Stromal cell of bone marrow (primary cell): Measurements from ENCODE around the gene TMEM106C.

Source experiments
- DNase-seq: peaks from one replicate; pipeline ENCODE4 v3.0.0-alpha.2; 2012; ENCODE audit warnings: low read depth

Gene TMEM106C

DNA sequence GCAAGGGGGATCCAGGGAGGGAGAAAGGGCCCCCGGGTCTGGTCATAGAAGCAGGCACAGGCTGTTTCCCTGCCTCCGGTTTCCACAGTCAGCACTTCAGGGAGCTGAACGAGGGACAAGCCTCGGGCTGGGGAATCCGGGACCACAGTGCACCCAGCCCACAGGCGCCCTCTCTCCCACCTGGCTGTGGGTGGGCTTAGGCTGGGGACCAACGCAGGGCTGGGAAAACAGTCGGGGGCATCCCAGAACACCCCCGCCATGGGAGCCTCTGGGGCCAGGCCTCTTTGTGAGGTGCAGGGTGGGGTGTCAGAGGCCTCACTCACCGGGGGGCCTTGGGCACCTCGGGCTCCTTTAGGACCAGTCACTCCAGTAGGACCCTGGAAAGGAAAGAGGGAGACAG, 16.3 kb downstream of the TMEM106C start:
- DNase-seq: no peak

DNA sequence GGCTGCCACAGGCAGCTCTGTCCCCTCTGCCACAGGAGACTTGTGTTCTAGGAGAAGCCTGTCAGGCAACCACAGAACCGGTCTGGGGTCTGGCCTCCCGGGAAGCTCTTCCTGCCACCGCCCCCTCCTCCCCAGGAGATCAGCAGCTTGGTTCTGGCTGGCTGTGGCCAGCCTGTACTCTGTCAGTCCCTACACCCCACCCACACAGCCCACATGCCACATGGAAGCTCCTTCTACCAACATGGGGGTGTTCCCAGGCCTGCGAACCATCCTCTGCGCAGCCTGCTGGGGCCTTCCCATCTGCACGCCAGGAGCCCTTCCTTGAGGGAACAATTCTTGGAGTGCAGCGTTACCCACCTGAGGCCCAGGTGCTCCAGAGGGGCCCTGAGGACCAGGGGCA, 16.8 kb downstream of the TMEM106C start:
- DNase-seq: no peak

DNA sequence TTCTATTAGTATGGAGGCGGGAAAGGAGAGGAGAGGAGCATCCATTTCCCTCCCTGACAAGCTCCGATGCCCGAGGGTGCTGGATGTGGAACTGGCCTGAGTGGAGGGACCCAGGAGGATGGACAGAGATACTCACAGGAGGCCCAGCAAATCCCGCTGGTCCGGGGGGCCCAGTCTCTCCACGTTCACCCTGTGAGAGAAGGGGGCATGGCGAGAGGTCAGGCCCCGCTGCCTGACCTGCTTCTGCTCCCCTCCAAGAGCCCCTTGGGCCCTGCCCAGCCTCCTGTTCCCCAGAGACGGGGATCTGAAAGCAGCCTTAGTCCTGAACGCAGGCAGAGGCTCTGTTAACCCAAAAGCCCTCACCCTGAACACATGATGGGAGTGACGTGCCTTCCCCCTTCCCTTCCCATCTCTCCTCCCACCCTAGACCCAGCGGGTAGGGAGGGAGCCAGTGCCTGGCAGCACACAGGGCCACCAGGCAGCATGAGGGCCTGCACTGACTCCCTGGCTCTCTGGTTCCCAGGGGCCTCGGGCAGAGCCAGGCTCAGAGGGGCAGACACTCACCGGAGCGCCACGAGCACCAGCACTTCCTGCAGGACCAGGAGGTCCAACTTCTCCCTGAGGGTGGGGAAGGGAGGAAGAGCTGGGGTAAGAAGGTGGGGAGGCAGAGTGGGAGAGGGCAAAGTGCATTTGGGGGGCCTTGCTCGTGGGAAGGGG, 17.5 kb downstream of the TMEM106C start:
- DNase-seq: no peak

DNA sequence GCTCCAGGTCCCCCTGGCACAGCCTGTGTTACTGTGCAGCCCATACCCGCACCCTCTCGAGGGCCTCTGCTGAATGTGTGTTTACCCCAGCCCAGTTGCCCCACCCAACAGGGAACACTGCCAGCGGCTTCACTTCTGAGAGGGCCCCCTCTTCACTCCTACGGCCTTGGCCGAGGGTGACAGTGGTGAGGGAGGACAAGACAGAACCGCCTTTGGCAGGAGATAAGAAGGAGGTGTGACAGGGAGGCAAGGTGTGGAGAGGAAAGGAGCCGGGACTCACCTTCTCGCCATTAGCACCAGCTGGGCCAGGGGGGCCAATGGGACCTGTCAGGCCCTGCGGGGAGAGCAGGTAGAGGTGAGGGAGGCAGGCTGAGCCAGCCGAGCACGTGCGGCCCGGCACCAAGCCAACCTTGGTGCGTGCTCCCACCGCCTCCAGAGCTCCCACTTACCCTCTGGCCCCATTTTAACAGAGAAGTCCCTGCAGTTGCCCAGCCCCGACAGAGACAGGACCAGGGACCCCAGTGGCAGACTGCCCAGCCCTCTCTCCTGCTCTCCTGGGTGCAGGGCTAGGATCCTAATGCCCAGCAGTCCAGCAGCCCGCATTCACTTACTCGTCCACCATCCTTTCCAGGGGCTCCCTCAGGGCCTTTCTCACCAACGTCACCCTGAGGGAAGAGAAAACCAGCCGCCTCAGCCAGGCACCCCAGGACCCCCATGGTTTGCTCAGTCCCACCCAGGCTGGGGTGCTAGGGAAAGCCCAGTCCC, 18.3 kb downstream of the TMEM106C start:
- no peak for DNase-seq

DNA sequence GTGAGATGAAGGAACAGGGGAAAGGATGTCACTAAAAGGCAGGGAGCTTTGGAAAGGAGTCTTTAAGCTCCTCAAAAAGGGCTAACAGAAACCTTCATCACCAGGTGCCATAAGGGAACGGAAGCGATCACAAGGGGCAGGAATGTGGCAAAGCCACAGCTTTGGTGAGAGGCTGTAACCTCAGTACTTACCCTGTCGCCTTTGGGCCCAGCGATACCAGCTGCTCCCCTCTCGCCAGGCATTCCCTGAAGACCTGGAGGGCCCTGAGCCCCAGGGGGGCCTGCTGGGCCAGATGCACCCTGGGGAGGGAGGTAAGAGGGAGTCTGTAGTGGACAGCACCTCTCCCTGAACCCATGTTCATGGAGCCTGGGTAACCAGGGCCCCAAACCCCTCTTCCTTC, 18.9 kb downstream of the TMEM106C start:
- no peak for DNase-seq

DNA sequence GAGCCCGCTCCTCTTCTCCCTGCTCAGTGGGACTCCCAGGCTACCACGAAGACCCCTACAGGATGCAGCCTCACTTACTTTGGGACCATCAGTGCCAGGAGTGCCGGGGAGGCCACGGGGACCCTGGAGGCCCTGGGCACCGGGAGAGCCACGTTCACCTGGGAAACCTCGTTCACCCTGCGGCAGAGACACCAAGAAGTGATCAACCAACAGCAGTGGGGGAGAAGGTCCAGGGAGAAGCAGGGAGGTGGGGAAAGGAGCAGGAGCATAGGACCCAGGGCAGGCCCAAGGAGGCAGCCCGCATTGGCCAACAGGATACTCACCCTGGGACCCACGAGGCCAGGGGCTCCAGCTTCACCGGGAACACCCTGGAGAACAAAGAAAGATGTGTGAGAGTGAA, 19.4 kb downstream of the TMEM106C start:
- DNase-seq: no peak

DNA sequence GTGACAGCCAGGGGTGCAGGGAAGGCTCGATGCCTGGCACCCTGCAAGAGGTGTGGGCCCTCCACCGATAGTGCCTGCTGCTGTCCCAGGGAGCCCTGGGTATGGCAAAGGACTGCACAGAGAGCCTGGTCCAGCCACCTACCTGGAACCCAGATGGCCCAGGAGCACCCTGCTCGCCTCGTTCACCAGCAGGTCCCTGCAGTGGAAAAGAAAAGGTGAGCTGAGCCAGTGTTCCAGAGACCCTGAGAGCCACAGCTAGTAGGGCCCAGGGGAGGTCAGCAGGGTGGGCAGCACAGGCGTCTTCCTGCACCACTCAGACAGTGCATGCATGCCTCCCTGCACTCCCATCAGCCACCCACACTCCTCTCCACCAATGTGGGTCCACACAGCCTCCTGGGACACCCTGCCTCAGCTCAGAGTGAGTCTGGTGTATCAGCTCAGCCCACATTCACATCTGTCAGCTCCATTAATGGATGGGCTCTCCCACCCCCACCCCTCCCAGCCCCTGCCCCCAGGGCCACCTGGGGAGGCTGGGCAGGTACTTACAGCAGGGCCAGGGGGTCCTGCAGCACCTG, 20.2 kb downstream of the TMEM106C start:
- no peak for DNase-seq

DNA sequence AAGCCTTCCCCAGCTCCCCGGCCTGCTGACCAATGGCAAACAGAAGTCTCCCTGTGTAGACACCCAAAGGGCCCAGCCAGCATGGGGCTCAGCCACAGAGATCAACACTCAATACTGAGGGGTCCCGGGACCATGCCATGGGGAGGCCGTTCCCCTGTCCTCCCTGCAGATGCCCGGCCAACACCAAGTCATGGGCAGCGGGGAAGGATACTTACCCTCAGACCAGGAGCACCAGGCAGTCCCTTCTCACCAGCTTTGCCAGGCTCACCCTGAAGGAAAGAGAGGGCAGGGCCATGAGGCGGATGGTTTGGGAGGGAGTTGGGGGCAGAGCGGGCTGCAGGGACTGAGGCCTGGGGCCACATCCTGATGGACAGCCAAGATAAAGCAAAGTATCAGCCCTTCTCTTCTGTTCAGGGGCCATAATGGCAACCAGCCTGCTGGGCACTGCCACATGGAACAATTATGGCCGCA, 21.0 kb downstream of the TMEM106C start:
- no peak for DNase-seq

DNA sequence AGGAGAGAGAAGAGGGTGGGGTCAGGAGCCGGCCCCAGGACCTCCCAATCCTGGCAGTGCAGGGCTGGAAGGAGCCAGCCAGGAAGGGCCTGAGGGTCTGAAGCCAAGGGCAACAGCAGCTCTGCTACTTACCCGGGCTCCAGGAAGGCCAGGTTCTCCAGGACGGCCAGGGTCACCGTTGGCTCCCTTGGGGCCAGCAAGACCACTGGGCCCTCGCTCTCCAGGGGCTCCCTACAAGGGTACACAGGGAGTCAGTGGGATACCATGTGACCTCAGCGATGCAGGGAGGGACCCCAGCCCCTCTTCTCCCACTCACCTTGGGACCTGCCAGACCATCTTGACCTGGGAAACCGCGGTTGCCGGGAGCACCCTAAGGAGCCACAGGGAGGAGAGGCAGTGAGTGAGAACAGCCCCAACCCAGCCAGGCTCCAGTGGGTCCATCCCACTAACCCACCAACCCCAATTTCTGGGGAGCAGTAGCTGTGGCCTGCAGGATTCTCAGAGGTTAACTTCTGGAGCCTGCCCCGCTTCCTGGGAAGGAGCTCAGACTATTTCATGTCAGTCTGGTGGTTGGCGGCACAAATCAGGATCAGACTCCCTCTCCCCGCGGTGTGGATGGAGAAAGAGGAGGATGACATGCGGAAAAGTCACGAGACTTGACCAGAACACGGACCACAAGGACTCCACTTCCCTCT, 22.3 kb downstream of the TMEM106C start:
- DNase-seq: no peak

DNA sequence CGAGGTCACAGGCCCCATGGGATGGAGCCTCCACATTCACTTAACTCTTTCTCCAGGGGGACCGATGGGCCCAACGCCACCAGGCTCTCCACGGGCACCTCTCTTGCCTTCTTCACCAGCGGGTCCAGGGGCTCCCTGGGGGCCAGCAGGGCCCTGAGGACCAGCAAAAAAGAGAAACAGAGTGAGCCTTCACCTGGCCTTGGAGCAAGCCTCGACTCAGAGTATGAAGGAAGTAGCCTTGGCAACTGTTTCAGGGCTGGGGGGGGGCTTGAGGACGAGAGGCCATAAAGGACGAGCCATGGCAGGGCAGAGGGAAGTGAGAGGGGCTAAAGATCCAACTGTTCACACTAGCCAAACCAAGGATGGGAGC, 22.9 kb downstream of the TMEM106C start:
- DNase-seq: no peak

DNA sequence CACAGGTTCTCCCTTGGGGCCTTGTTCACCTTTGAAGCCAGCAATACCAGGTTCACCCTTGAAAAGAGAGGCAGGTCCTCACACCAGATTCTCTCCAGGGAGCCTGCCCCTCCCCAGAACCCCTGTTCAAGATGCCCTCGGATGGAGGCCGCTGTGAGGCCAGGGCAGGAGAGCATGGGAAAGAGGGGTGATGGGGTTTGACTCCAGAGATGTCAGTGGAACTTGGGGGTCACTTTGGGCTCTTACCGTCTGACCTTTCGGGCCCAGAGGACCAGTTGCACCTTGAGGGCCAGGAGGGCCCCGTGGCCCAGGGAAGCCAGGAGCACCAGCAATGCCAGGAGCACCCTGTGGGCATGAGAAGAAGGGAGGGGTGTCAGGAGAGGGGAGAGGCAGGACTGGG, 23.4 kb downstream of the TMEM106C start:
- DNase-seq: no peak

DNA sequence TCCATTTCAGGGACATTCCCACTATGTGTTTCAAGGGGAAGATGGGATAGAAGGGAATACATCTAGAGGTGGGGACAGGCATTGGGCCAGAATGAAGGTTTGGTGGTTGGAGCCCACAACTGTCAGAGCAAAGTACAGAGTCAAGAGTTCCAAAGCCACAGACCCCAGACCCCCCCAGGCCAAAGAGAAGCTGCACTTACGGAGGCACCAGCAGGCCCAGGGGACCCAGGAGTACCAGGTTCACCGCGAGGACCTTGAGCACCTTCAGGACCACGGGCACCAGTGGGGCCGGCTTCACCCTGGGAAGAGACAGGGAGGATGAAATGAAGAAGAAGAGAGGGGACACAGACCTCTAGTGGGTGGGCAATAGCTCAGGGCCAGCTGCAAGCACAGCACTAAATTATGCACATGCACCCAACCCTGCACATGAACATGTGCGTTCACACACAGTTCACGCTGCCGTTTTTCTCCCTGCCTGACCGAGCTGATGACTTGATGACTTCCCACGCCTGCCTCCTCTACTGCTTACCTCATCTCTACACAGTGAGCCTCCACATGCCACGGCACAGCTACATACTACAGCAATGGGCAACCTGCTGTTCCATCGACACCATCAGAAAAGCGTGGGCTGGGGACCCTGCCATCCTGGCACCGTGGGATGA, 24.1 kb downstream of the TMEM106C start:
- no peak for DNase-seq

DNA sequence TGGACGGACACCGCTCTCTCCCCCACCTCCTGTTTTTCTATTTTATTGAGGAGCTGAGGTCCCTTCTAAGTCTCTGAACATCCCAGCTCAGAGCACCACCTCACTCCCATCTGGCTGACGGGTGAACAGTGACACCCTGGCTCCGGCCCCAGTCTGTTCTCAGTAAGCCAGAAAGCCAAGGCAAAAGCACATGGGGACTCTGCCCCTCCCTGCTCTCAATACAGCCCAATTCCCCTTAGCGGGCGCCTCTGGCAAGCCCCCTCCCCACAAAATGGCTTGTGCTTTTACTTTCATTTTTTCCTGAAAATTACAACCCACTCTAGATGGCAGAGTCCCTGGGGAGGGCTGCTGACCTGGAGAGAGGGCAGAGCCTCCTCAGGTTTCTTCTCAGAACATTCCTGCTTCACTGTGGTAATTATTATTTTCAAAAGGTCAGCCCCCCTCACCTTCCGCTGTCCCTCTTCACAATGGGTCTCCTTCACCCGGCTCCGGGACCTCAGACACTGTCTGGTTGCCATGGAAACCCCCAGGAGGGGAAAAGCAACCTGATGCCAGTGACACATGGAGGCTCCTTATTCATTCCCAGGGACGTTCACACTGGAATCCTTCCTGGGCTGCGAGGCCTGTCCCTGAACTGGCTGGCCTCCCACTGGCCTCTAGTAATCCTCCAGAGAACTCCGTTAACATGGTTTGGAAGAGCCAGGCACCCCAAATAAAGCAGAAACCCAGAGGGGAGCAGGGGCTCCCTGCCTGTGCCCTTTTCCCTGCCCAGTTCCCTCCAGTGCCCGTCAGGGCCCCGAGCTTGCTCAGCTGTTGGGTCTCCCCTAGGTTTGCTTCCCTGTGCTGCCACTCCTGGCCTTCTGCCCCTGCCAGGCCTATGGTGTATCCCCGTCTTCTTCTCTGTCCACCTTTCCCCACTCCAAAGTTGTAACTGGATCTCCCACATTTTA, 25.0 kb downstream of the TMEM106C start:
- DNase-seq: no peak

DNA sequence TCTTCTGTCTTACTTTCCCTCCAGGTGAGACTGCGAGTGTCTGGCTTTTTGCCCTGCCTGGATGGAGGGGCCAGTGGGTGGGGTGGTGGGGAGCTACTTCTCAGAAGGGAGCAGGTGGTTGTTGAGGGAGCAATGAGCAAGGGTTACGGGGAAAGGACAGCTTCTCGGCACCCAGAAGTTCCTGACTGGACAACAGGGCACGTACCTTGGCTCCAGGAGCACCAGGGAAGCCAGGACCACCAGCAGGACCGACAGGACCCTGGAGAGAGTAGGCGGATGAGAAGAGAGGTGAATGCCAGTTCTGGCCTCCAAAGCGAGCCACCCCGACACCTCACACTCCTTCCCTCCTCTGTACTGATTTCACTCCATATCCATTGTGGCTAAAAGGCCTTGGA, 25.6 kb downstream of the TMEM106C start:
- no peak for DNase-seq

DNA sequence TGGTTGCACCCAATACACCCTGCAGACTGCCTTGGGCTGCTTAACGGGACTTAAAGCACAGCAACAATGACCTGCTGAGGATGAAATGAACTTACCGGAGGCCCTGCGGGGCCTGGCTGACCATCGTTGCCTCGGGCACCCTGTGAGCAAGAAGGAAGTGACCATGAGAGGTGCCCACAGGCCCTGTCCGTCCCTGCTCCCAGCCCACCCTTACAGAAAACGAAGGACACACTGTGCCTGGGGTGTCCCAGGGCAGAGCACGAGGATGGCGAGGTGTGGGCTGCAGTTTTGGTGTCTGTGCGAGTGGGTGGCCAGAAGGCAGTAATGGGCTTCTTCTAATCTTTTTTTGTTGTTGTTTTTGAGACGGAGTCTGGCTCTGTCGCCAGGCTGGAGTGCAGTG, 26.3 kb downstream of the TMEM106C start:
- no peak for DNase-seq

DNA sequence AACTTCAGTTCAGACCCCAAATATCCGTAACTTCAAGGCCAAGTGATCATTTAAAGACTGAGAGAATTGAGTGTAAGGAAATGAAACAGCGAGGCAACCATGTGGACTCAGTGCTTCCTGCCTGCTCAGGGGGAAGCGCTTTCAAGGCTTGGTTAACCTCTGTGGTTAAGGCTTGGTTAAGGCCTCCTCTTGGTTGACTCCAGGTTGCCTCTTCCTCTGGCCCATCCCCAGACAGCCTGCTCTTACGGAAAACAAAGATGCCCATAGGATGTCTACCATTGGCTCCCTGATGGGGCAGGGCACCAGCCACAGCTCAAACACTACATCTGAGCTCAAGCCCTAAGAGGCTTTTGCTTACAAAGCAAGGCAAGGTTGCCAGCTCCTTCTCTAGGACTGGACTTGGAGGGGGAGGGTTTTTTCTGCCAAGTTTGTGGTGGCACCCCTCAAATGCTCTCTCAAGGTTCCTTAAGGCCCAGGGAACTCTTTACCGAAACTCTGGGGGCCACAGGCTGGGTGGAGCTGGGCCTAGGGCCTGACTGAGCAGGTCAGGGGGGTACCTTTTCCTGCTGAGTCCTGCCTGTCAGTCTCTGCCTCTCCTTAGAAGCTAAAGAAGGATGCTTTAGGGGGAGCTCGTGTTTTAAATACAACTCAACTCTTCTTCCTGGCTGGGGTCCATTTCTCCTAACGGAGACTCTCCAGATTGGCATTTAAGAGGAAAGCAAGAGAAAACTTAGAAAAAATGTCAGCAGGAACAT, 27.1 kb downstream of the TMEM106C start:
- DNase-seq: no peak

DNA sequence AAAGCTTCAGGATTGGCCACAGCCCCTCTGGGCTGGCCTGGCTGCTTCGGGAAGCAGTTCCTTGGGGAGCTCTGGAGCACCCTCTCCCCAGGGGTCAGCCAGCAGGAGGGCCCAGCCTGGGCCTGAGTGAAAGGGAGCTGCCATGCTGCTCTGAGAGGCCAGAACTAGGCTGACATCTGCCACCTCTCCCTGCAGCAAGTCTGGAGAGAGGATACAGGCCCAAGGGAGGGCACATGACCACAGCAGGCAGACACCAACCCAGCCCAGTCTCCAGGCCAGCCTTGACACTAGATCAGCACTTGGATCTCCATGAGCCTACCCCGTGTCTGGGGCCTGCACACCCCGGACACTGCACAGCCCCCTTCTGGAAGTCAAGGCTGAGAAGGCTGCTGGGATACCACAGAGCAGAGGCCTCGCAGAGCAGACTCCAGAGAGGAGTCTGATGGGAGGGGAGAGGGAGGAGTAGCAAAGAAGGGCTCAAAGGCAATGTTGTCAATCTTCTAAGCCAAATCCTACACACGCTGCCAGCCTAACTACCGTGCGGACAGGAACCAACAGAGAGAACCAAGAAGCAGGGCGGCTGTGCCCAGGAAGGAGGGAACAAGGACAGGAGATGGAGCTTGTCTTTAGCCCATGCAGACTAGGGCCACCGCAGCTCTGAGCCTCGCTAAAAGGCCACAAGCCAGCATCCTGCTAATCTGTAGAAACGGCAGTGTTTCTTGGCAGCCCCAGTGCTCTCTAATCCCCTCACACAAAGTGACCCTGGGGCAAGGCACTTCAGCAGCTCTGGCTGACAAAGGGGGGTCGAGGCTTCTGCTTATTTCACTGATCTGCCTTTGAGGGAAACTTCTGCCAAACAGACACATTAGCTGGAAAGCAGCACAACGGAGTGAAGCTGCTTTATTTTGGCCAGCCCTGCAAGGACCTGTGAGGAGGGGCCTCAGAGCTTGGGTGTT, 28.0 kb downstream of the TMEM106C start:
- DNase-seq: no peak

DNA sequence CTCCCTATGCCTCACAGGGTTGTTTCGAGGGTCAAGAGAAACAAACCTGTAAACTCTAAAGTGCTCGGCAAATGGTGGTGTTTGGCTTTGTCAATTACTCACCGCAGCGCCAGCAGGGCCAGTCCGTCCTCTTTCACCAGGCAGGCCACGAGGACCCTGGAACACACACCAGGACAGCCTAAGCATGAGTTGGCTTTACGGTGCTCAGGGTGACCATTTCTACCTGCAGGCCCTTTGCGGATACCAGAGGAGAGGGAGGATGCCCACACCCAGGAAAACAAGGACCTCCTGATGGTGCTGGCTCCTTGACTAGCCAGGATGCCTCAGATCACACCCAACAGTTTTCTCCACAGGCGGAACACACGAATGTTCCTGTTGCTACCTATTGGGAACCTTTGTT, 29.4 kb downstream of the TMEM106C start:
- no peak for DNase-seq

DNA sequence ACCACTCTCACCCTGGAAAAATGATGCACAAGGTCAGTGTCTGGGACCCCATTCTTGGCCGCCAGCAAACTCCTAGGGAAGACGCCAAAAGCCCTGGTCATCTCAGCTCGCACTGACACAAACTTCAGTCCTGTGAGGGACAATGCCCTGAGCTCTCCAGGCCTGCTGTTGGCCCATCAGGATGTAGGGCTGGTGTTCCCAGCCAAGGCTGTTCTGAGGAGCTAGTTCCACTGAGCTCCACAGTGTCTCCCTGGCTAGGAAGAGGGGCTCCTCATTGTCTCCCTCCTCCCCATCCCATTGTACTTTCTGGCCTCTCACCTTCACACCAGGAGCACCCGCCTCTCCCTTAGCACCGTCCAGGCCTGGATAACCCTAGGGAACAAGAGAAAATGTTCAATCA, 30.1 kb downstream of the TMEM106C start:
- no peak for DNase-seq
